ENCODE results near the gene BICC1.

Gene BICC1

GRCh38 chr10:58806970-58807628 is 294.4 kb downstream of the BICC1 start:
- Histone ChIP-seq H3K9me3 (ENCODE audit: control insufficient read depth, low read length) (no peaks in the 10 kb centered on the region), H3K4me1 (ENCODE audit: control insufficient read depth, insufficient read depth, low read length) (no peaks in the 10 kb centered on the region), H3K36me3 (ENCODE audit: control insufficient read depth, insufficient read depth, low read length) (no peaks in the 10 kb centered on the region), H3K27me3 (ENCODE audit: control insufficient read depth, insufficient read depth, low read length, poor library complexity, severe bottlenecking) (no peaks in the 10 kb centered on the region), H3K4me3 (ENCODE audit: insufficient read depth, low read depth, low read length) (no peak overlapping the region), H3K27ac (ENCODE audit: insufficient read depth, low read depth, low read length, poor library complexity, severe bottlenecking) (no peak overlapping the region)
- 94 to 96% methylated on average over 4 of the region's 4 CpGs for WGBS, 2 experiments

GRCh38 chr10:58807629-58808022 is 295.0 kb downstream of the BICC1 start:
- Histone ChIP-seq H3K36me3 (ENCODE audit: control insufficient read depth, insufficient read depth, low read length) (no peaks in the 10 kb centered on the region), H3K9me3 (ENCODE audit: control insufficient read depth, low read length) (no peaks in the 10 kb centered on the region), H3K4me3 (ENCODE audit: insufficient read depth, low read depth, low read length) (no peak overlapping the region), H3K27me3 (ENCODE audit: control insufficient read depth, insufficient read depth, low read length, poor library complexity, severe bottlenecking) (no peaks in the 10 kb centered on the region), H3K27ac (ENCODE audit: insufficient read depth, low read depth, low read length, poor library complexity, severe bottlenecking) (no peak overlapping the region), H3K4me1 (ENCODE audit: control insufficient read depth, insufficient read depth, low read length) (no peaks in the 10 kb centered on the region)
- WGBS, 2 experiments, result 47 to 67% methylated on average over 3 to 4 of the region's 4 CpGs

- Histone ChIP-seq H3K4me1 (ENCODE audit: control insufficient read depth, insufficient read depth, low read length) (no peaks in the 10 kb centered on the region), H3K4me3 (ENCODE audit: insufficient read depth, low read depth, low read length) (no peak overlapping the region), H3K9me3 (ENCODE audit: control insufficient read depth, low read length) (no peaks in the 10 kb centered on the region), H3K27me3 (ENCODE audit: control insufficient read depth, insufficient read depth, low read length, poor library complexity, severe bottlenecking) (no peaks in the 10 kb centered on the region), H3K27ac (ENCODE audit: insufficient read depth, low read depth, low read length, poor library complexity, severe bottlenecking) (no peak overlapping the region), H3K36me3 (ENCODE audit: control insufficient read depth, insufficient read depth, low read length) (no peaks in the 10 kb centered on the region)
- 92 to 95% methylated on average over 2 of the region's 2 CpGs for WGBS, 2 experiments
Measured at GRCh38 chr10:58810751-58811150, 298.1 kb downstream of the BICC1 start.

GRCh38 chr10:58813573-58813972 is 300.9 kb downstream of the BICC1 start:
- Histone ChIP-seq H3K4me3 (ENCODE audit: insufficient read depth, low read depth, low read length) (no peak overlapping the region), H3K4me1 (ENCODE audit: control insufficient read depth, insufficient read depth, low read length) (peaks cover 3% of the 10 kb centered on the region), H3K9me3 (ENCODE audit: control insufficient read depth, low read length) (no peaks in the 10 kb centered on the region), H3K27ac (ENCODE audit: insufficient read depth, low read depth, low read length, poor library complexity, severe bottlenecking) (no peak overlapping the region), H3K27me3 (ENCODE audit: control insufficient read depth, insufficient read depth, low read length, poor library complexity, severe bottlenecking) (no peaks in the 10 kb centered on the region), H3K36me3 (ENCODE audit: control insufficient read depth, insufficient read depth, low read length) (no peaks in the 10 kb centered on the region)
- WGBS, 2 experiments, result 97% methylated on average over 8 of the region's 8 CpGs

GRCh38 chr10:58817201-58817846 is 304.7 kb downstream of the BICC1 start:
- Histone ChIP-seq H3K4me3 (ENCODE audit: insufficient read depth, low read depth, low read length) (no peak overlapping the region), H3K4me1 (ENCODE audit: control insufficient read depth, insufficient read depth, low read length) (peaks cover 3% of the 10 kb centered on the region), H3K9me3 (ENCODE audit: control insufficient read depth, low read length) (no peaks in the 10 kb centered on the region), H3K27ac (ENCODE audit: insufficient read depth, low read depth, low read length, poor library complexity, severe bottlenecking) (no peak overlapping the region), H3K27me3 (ENCODE audit: control insufficient read depth, insufficient read depth, low read length, poor library complexity, severe bottlenecking) (no peaks in the 10 kb centered on the region), H3K36me3 (ENCODE audit: control insufficient read depth, insufficient read depth, low read length) (no peaks in the 10 kb centered on the region)
- WGBS, 2 experiments, result 68 to 75% methylated on average over 2 of the region's 2 CpGs

DNA sequence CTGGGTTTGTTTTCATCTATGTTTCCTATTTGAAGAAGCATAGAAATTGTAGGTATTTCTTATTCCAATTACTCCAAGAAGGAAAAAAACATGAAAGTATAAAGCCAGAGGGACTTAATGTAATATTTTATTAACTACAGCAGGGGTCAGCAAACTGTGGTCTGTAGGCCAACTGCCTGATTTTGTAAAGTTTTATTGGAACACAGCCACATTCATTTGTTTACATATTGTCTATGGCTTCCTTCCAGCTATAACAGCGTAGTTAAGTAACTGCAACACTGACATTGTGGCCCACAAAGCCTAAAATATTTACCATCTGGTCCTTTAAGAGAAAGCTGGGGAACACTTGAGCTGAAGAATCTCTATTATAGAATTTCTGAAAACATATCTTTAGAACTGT is 306.2 kb downstream of the BICC1 start:
- H3K4me3 ChIP-seq (ENCODE audit: insufficient read depth, low read depth, low read length), result no peak overlapping the region
- H3K27ac ChIP-seq (ENCODE audit: insufficient read depth, low read depth, low read length, poor library complexity, severe bottlenecking), result no peak overlapping the region
- peaks cover 3% of the 10 kb centered on the region for H3K4me1 ChIP-seq (ENCODE audit: control insufficient read depth, insufficient read depth, low read length)
- 92 to 100% methylated on average over 1 of the region's 1 CpG for WGBS, 2 experiments
- no peaks in the 10 kb centered on the region for H3K27me3 ChIP-seq (ENCODE audit: control insufficient read depth, insufficient read depth, low read length, poor library complexity, severe bottlenecking)
- no peaks in the 10 kb centered on the region for H3K9me3 ChIP-seq (ENCODE audit: control insufficient read depth, low read length)
- no peaks in the 10 kb centered on the region for H3K36me3 ChIP-seq (ENCODE audit: control insufficient read depth, insufficient read depth, low read length)

DNA sequence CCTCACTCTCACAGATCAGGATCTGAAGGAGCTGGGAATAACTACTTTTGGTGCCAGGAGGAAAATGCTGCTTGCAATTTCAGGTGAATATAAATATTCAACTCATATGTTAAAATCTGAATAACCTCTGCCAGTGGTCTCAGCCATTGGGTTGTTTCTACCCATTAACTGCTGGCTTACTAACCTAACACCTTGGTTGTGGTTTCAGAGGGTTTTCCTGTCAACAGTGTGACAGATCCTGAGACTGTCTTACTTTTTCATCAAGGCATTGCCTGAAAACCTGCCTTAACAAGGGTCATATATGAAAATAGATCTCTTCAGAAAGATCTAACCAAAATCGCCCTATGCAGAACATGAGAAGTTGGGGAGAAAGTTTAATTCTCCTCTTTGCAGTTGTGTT is 307.7 kb downstream of the BICC1 start:
- Histone ChIP-seq H3K27ac (ENCODE audit: insufficient read depth, low read depth, low read length, poor library complexity, severe bottlenecking) (no peak overlapping the region), H3K9me3 (ENCODE audit: control insufficient read depth, low read length) (no peaks in the 10 kb centered on the region), H3K27me3 (ENCODE audit: control insufficient read depth, insufficient read depth, low read length, poor library complexity, severe bottlenecking) (no peaks in the 10 kb centered on the region), H3K4me1 (ENCODE audit: control insufficient read depth, insufficient read depth, low read length) (peaks cover 3% of the 10 kb centered on the region), H3K4me3 (ENCODE audit: insufficient read depth, low read depth, low read length) (no peak overlapping the region), H3K36me3 (ENCODE audit: control insufficient read depth, insufficient read depth, low read length) (no peaks in the 10 kb centered on the region)
- 80 to 100% methylated on average over 1 of the region's 1 CpG for WGBS, 2 experiments

GRCh38 chr10:58820861-58821751 is 308.4 kb downstream of the BICC1 start:
- 94 to 95% methylated on average over 7 of the region's 7 CpGs for WGBS, 2 experiments
- Histone ChIP-seq H3K36me3 (ENCODE audit: control insufficient read depth, insufficient read depth, low read length) (no peaks in the 10 kb centered on the region), H3K9me3 (ENCODE audit: control insufficient read depth, low read length) (no peaks in the 10 kb centered on the region), H3K27ac (ENCODE audit: insufficient read depth, low read depth, low read length, poor library complexity, severe bottlenecking) (no peak overlapping the region), H3K4me3 (ENCODE audit: insufficient read depth, low read depth, low read length) (no peak overlapping the region), H3K27me3 (ENCODE audit: control insufficient read depth, insufficient read depth, low read length, poor library complexity, severe bottlenecking) (no peaks in the 10 kb centered on the region), H3K4me1 (ENCODE audit: control insufficient read depth, insufficient read depth, low read length) (peaks cover 3% of the 10 kb centered on the region)

DNA sequence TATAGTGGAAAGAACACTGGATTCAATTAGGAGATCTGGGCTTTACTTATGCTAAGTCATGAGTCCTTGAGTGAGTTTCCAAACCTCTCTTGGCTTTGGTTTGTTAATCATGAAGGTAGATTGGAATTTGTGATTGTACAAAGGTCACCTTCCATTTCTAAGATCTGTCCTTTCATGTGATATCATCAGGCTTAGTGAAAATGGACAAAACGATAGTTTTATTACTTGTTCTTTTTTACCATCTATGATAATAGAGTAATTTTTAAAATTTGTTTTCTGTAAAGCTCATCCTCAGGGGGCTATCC is 309.0 kb downstream of the BICC1 start:
- Histone ChIP-seq H3K4me3 (ENCODE audit: insufficient read depth, low read depth, low read length) (no peak overlapping the region), H3K9me3 (ENCODE audit: control insufficient read depth, low read length) (no peaks in the 10 kb centered on the region), H3K27me3 (ENCODE audit: control insufficient read depth, insufficient read depth, low read length, poor library complexity, severe bottlenecking) (no peaks in the 10 kb centered on the region), H3K4me1 (ENCODE audit: control insufficient read depth, insufficient read depth, low read length) (peaks cover 3% of the 10 kb centered on the region), H3K36me3 (ENCODE audit: control insufficient read depth, insufficient read depth, low read length) (no peaks in the 10 kb centered on the region), H3K27ac (ENCODE audit: insufficient read depth, low read depth, low read length, poor library complexity, severe bottlenecking) (no peak overlapping the region)
- no CpG with 5 or more reads among the region's 1 CpG for WGBS, 2 experiments

DNA sequence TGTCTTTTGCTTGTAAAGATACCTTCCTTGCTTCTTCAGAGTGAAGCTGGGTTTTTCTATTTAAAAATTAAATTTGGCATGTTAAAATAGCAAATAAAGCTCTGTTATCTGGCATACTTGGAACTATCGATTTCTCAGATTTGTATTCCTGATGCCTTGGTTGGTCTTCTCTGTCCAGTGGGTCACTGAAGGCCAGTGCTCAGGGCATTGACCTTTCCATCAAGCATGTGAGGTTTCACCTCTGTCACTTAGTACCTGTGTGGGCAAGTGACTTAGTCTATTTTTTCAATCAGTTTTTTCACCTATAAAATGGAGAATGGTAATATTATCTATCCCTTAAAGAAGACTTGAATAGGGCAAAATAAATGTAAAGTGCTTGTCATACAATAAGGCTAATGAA is 311.3 kb downstream of the BICC1 start:
- Histone ChIP-seq H3K9me3 (ENCODE audit: control insufficient read depth, low read length) (no peaks in the 10 kb centered on the region), H3K4me1 (ENCODE audit: control insufficient read depth, insufficient read depth, low read length) (no peaks in the 10 kb centered on the region), H3K27ac (ENCODE audit: insufficient read depth, low read depth, low read length, poor library complexity, severe bottlenecking) (no peak overlapping the region), H3K27me3 (ENCODE audit: control insufficient read depth, insufficient read depth, low read length, poor library complexity, severe bottlenecking) (no peaks in the 10 kb centered on the region), H3K4me3 (ENCODE audit: insufficient read depth, low read depth, low read length) (no peak overlapping the region), H3K36me3 (ENCODE audit: control insufficient read depth, insufficient read depth, low read length) (no peaks in the 10 kb centered on the region)
- 88 to 95% methylated on average over 1 of the region's 1 CpG for WGBS, 2 experiments
